Placental pericyte (primary cell): ENCODE data around the gene FRG1. TPM values are rescaled to one million over a fixed set of nuclear protein-coding genes. Genes with fewer than 3 reads are reported as not detected.

Experiments
- small RNA-seq: library from RNA; depleted of rRNA; stranded (forward); fragments of <200 nt; gene quantifications from one replicate; pipeline ENCODE3, GENCODE V24; 2012; ENCODE audit warnings: low replicate concordance
- total RNA-seq: library from RNA; depleted of rRNA; stranded (reverse); fragments of >200 nt; gene quantifications from 2 replicates; pipeline ENCODE4 v1.2.3, GENCODE V29; 2012

FRG1 gene
- total RNA-seq: 26.6 and 33.7 TPM in 2 replicates

DNA sequence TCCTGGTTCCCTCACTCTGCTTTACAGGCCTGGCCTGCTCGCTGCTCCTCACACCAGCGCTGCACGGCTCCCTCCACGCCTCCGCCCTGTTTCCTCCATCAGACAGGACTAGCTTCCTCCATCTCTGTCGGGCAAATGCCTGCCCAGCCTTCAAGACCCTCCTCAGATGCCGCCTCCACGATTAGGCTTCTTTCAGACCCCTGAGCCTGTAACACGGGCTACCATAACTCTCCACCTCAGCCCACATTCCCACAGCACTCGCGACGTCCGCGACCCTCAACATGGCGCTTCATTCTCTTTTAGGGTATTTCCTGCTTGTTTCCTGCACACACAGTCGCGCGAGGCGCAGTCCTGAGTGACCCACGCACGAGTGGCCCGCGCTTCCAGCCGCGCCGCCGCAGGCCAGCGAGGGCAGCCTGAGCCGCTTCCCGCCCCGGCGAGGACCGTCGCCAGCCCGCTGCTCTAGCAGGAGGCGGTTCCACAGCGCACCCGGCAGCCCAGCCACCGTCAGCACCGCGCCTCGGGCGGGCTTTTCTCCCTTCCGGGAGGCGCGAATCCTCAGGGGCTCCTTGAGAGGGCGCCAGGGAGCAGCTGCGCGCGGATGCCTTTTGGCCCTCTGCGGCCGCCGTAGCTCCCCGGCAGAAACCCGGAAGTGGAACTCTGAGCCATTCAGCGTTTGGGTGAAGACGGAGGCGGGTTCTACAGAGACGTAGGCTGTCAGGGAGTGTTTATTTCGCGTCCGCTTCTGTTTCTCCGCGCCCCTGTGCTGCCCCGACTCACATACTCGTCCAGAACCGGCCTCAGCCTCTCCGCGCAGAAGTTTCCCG, at the start of gene FRG1:
FRG1 (plus strand) TSS at position 695 of the 827 bp plus-strand sequence. CDS start 138 bp downstream, outside the sequence.

Small RNA genes within 50 kb of the gene (small RNA-seq; reads per million reads assigned to genes)
- not detected for gene MLLT10P2

Other genes starting within 250 kb of the FRG1 start
- not detected in 2 replicates for gene FRG2, start 86.4 kb downstream of the FRG1 start, total RNA-seq
- not detected in 2 replicates for gene DBET, start 123.6 kb downstream of the FRG1 start, total RNA-seq
- gene DUX4, start 232.9 kb downstream of the FRG1 start, total RNA-seq: not detected in 2 replicates